Uterus (tissue), 4 donors: ENCODE measurements around the gene CR1L. TPM values are rescaled to one million over a fixed set of nuclear protein-coding genes. Genes with fewer than 3 reads are reported as not detected.
"Not testable (repeated sequence)": the region's sequence is repeated elsewhere in the genome, so short reads cannot be mapped to it uniquely, and the experiment has no call there.

Experiments used
- DNase-seq, 2 donors: peaks; one replicate each; pipeline ENCODE4 v3.0.0-alpha.2; 2019 to 2020
- H3K27ac ChIP-seq, 2 donors: fragments of 200-600 bp; sonication (generic); 1 replicate in 1 of 2; 2 replicates in 1 of 2; pipeline ENCODE4 v1.5.1; 2016 to 2018
- H3K27me3 ChIP-seq, 2 donors: fragments of 200-600 bp; sonication (generic); one replicate each; pipeline ENCODE4 v1.5.1; 2018 to 2019; ENCODE audit warnings: control low read depth in 1 of 2
- H3K36me3 ChIP-seq, 2 donors: fragments of 200-600 bp; sonication (generic); one replicate each; pipeline ENCODE4 v1.5.1; 2019; ENCODE audit warnings: control low read depth in 1 of 2
- H3K4me1 ChIP-seq, 2 donors: fragments of 200-600 bp; sonication (generic); one replicate each; pipeline ENCODE4 v1.5.1; 2018 to 2019; ENCODE audit warnings: control low read depth in 1 of 2
- H3K4me3 ChIP-seq, 2 donors: fragments of 200-600 bp; sonication (generic); 1 replicate in 1 of 2; 2 replicates in 1 of 2; pipeline ENCODE4 v1.5.1; 2018 to 2019; ENCODE audit warnings: mild to moderate bottlenecking in 1 of 2
- H3K9me3 ChIP-seq, 2 donors: fragments of 200-600 bp; sonication (generic); one replicate each; pipeline ENCODE4 v1.5.1; 2019; ENCODE audit warnings: control low read depth in 1 of 2
- CTCF ChIP-seq, 4 experiments: fragments of 200-600 bp in 2 of 4; fragments of 450-650 bp in 2 of 4; sonication (generic) in 2 of 4; IDR thresholded peaks; one replicate each; pipeline ENCODE4 v1.5.1; 2016 to 2019; ENCODE audit warnings: antibody characterized with exemption in 4 of 4, mild to moderate bottlenecking in 2 of 4, moderate library complexity in 1 of 4
- POLR2A ChIP-seq, 2 donors: fragments of 450-650 bp; IDR thresholded peaks; one replicate each; pipeline ENCODE4 v1.6.1; 2016; ENCODE audit warnings: antibody characterized with exemption in 2 of 2, mild to moderate bottlenecking in 1 of 2, moderate library complexity in 1 of 2
- intact Hi-C: fragments of 100-400 bp; cut with DNase I; formaldehyde crosslinking; loops from one replicate; pipeline ENCODE4 v1.15.1; 2023; ENCODE audit warnings: low total_unique reads
- total RNA-seq, 4 donors: library from RNA; depleted of rRNA in 3 of 4; stranded (reverse); fragments of >200 nt in 3 of 4; gene quantifications; one replicate each; pipeline versions ENCODE4 v1.1.0 to v1.2.4, GENCODE V29; 2014 to 2023
- donor health status: DM: yes; HTN: yes; CAD: no.

CR1L gene
- total RNA-seq, 4 donors from 2014 or later, result 0.14 TPM; not detected in 3

GRCh38 chr1:207747627-207748492 lies 102.9 kb downstream of the CR1L start:
- no peaks in the 10 kb centered on the region for H3K36me3 ChIP-seq
- intact Hi-C loops, result no loop called here
- H3K9me3 ChIP-seq, result no peaks in the 10 kb centered on the region
- DNase-seq, result no peak
- H3K27me3 ChIP-seq, result no peaks in the 10 kb centered on the region
- H3K4me1 ChIP-seq, result no peaks in the 10 kb centered on the region
- no peak overlapping the region for H3K27ac ChIP-seq
- no peak overlapping the region for H3K4me3 ChIP-seq
- no peak for TF ChIP-seq POLR2A (IDR thresholded peaks at IDR 0.05)
- TF ChIP-seq CTCF (IDR thresholded peaks at IDR 0.05), result no peak

GRCh38 chr1:207748737-207749528 lies 104.0 kb downstream of the CR1L start:
- no peaks in the 10 kb centered on the region for H3K27me3 ChIP-seq
- H3K36me3 ChIP-seq, result no peaks in the 10 kb centered on the region
- H3K4me3 ChIP-seq, result no peak overlapping the region
- no peak overlapping the region for H3K27ac ChIP-seq
- H3K9me3 ChIP-seq, result no peaks in the 10 kb centered on the region
- intact Hi-C loops, result no loop called here
- DNase-seq, result no peak
- peaks cover 0 to 6% of the 10 kb centered on the region in 2 donors for H3K4me1 ChIP-seq
- TF ChIP-seq POLR2A (IDR thresholded peaks at IDR 0.05) (no peak), CTCF (IDR thresholded peaks at IDR 0.05) (no peak)

- Histone ChIP-seq H3K4me3 (peak overlapping the region in 1 of 2 donors; percentile 77), H3K27me3 (no peaks in the 10 kb centered on the region), H3K4me1 (peaks cover 0 to 11% of the 10 kb centered on the region in 2 donors), H3K36me3 (no peaks in the 10 kb centered on the region), H3K9me3 (no peaks in the 10 kb centered on the region), H3K27ac (peak overlapping the region; percentile 88 to 90)
- no peak for DNase-seq
- intact Hi-C loops, result no loop called here
- TF ChIP-seq CTCF (IDR thresholded peaks at IDR 0.05), result no peak
- TF ChIP-seq POLR2A (IDR thresholded peaks at IDR 0.05), result no peak
Measured at GRCh38 chr1:207750631-207751305, 105.8 kb downstream of the CR1L start.

- H3K4me1 ChIP-seq, result peaks cover 0 to 11% of the 10 kb centered on the region in 2 donors
- intact Hi-C loops, result not testable (repeated sequence)
Measured at GRCh38 chr1:207751463-207751789, 106.5 kb downstream of the CR1L start.

GRCh38 chr1:207751790-207752455 lies 107.0 kb downstream of the CR1L start, which contains the start of gene CD46:
Gene CD46, plus strand, starts transcription at chr1:207752054. Its CDS starts 159 bp downstream, at chr1:207752213.
- H3K4me3 ChIP-seq, result peak within 1 kb of the TSS; percentile 77 to 98
- peak within 1 kb of the TSS; percentile 88 to 90 for H3K27ac ChIP-seq
- peak; percentile 95 for DNase-seq
- no peaks in the 10 kb centered on the region for H3K9me3 ChIP-seq
- intact Hi-C loops, result no loop called here
- no peaks in the 10 kb centered on the region for H3K27me3 ChIP-seq
- no peaks in the 10 kb centered on the region for H3K36me3 ChIP-seq
- peaks cover 0 to 11% of the 10 kb centered on the region in 2 donors for H3K4me1 ChIP-seq
- peak in 2 of 4 experiments; percentile 16 to 30 for TF ChIP-seq CTCF (IDR thresholded peaks at IDR 0.05)
- peak; percentile 86 to 89 for TF ChIP-seq POLR2A (IDR thresholded peaks at IDR 0.05)

More at GRCh38 chr1:207751463-207751789, 106.5 kb downstream of the CR1L start:
- Histone ChIP-seq H3K27ac (peak overlapping the region; percentile 88 to 90), H3K4me3 (peak overlapping the region; percentile 77 to 98)
- DNase-seq, H3K9me3 ChIP-seq, H3K27me3 ChIP-seq, H3K36me3 ChIP-seq: not testable (repeated sequence)
